GM19467 (cell line): ENCODE results near the gene EPSTI1.
"Not testable (repeated sequence)": the region's sequence is repeated elsewhere in the genome, so short reads cannot be mapped to it uniquely, and the experiment has no call there.

Experiments used
- ATAC-seq: cut with Tn5 transposase; IDR thresholded peaks from one replicate; pipeline ENCODE4 v1.9.1; 2021; ENCODE audit warnings: mild to moderate bottlenecking, moderate library complexity; ENCODE audit not compliant: unreplicated experiment

Gene EPSTI1

GRCh38 chr13:43006893-43007631, 15.0 kb upstream of the EPSTI1 start:
- no peak for ATAC-seq

GRCh38 chr13:43005460-43006236, 13.6 kb upstream of the EPSTI1 start:
- ATAC-seq = no peak

GRCh38 chr13:43003729-43004128, 11.7 kb upstream of the EPSTI1 start:
- no peak for ATAC-seq

- no peak for ATAC-seq
These were observed 11.0 kb upstream of the EPSTI1 start for GRCh38 chr13:43003010-43003409.

- ATAC-seq = no peak
These were observed 10.0 kb upstream of the EPSTI1 start for GRCh38 chr13:43002021-43002420.

- no peak for ATAC-seq
These were observed 8.6 kb upstream of the EPSTI1 start for GRCh38 chr13:43000676-43001075.

- ATAC-seq = no peak
These were observed 7.5 kb upstream of the EPSTI1 start for GRCh38 chr13:42999491-42999890.

GRCh38 chr13:42997381-42997780, 5.3 kb upstream of the EPSTI1 start:
- ATAC-seq = no peak

- ATAC-seq = no peak
These were observed 4.5 kb upstream of the EPSTI1 start for GRCh38 chr13:42996584-42996983.

GRCh38 chr13:42994878-42995277, 2.8 kb upstream of the EPSTI1 start:
- ATAC-seq = no peak

GRCh38 chr13:42992764-42993122, 702 bp upstream of the EPSTI1 start:
- no peak for ATAC-seq

GRCh38 chr13:42991233-42991897, 676 bp downstream of the EPSTI1 start:
- not testable (repeated sequence) for ATAC-seq

GRCh38 chr13:42990291-42991232, 1.5 kb downstream of the EPSTI1 start:
- no peak for ATAC-seq

GRCh38 chr13:42986176-42986574, 5.9 kb downstream of the EPSTI1 start:
- ATAC-seq = no peak

- no peak for ATAC-seq
These were observed 6.5 kb downstream of the EPSTI1 start for GRCh38 chr13:42985312-42986175.

GRCh38 chr13:42984691-42985090, 7.3 kb downstream of the EPSTI1 start:
- ATAC-seq = no peak

- ATAC-seq = no peak
These were observed 8.0 kb downstream of the EPSTI1 start for GRCh38 chr13:42984026-42984425.

GRCh38 chr13:42981853-42982252, 10.2 kb downstream of the EPSTI1 start:
- no peak for ATAC-seq

- ATAC-seq = no peak
These were observed 10.7 kb downstream of the EPSTI1 start for GRCh38 chr13:42981317-42981716.

GRCh38 chr13:42977219-42977659, 14.8 kb downstream of the EPSTI1 start:
- ATAC-seq = no peak
